Skeletal muscle satellite cell (primary cell): ENCODE measurements around the gene PRRX2.

Experiments used
- H3K27me3 ChIP-seq: 2 replicates; pipeline ENCODE4 v1.7.0; 2013; ENCODE audit warnings: low read length; ENCODE audit not compliant: control insufficient read depth, insufficient read depth
- H3K36me3 ChIP-seq: 2 replicates; pipeline ENCODE4 v1.7.0; 2013; ENCODE audit warnings: mild to moderate bottlenecking, control low read depth, low read length; ENCODE audit not compliant: insufficient read depth
- H3K4me1 ChIP-seq: 2 replicates; pipeline ENCODE4 v1.7.0; 2013; ENCODE audit warnings: low read length; ENCODE audit not compliant: control insufficient read depth, insufficient read depth
- H3K4me2 ChIP-seq: 2 replicates; pipeline ENCODE4 v1.7.0; 2013; ENCODE audit warnings: mild to moderate bottlenecking, low read length
- H3K4me3 ChIP-seq: 2 replicates; pipeline ENCODE4 v1.7.0; 2013; ENCODE audit warnings: low read length
- H3K9ac ChIP-seq: 2 replicates; pipeline ENCODE4 v1.7.0; 2013; ENCODE audit warnings: mild to moderate bottlenecking, low read depth, low read length, moderate library complexity
- H3K9me3 ChIP-seq: replicated peaks from 2 replicates; pipeline ENCODE4 v1.7.0; 2013; ENCODE audit warnings: mild to moderate bottlenecking, control low read depth, low read length

Gene PRRX2

DNA sequence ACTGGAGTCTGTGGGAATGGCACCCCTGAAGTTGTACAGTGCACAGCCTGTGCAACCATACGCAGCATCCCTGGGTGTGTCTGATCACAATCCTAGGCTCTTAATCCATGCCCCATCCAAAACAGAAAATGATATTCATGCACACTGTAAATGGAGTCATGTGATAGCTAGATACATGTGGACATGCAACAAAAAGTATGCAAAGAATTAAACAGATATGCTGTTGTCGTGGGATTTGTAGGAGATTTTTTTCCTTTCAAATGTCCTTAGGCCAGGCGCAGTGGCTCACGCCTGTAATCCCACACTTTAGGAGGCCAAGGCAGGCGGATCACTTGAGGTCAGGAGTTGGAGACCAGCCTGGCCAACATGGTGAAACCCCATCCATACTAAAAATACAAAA lies 36.1 kb downstream of the PRRX2 start:
- H3K9me3 ChIP-seq, result no peaks in the 10 kb centered on the region
- H3K4me2 ChIP-seq, result no peak overlapping the region
- no peaks in the 10 kb centered on the region for H3K36me3 ChIP-seq
- peaks cover 42% of the 10 kb centered on the region for H3K4me1 ChIP-seq
- H3K27me3 ChIP-seq, result peaks cover 24% of the 10 kb centered on the region
- H3K9ac ChIP-seq, result no peak overlapping the region
- H3K4me3 ChIP-seq, result no peak overlapping the region

DNA sequence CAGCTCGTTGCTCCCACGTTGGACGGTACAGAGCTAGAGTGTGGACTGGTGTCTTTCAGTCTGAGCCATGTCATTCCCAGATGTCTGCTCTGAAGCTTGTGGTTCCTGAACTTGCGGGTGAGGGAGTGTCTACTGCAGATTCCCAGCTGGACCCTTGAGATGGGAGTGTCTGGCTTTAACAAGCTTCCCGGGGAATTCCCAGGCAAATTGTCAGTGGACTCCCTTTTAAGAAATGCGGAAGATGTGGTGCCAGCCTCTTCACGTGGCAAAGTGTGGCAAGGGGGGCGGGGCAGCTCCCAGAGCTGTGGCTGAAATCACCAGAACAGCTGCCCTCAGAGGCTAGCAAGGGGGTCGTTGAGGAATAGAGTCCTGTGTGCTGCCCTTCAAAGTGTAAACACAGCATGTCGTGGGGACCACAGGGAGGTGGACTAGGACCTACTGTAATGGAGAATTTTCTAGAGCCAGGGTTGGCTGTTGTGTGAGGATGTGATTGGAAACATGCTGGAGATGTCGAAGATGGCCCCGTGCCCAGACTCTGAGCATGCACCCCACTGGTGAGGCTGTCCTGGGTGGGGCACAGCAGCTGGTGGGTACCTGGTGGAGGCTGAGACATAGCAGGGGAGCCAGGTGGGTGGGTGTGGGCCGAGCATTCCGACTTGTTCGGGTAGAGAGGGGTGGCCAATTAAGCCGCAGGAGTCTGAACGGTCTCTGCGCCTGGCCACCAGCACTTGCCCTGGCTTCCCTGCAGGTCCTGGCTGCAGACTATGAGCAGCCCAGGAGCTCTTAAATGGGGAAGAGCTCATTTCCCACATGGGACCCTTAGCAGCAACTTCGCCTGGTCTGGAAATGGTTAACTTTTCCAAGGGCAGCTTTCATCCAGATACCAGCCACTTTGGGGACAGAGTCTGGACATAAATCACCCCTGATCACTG lies 37.4 kb downstream of the PRRX2 start:
- Histone ChIP-seq H3K4me2 (peak overlapping the region; percentile 22), H3K9ac (no peak overlapping the region), H3K9me3 (no peaks in the 10 kb centered on the region), H3K4me3 (no peak overlapping the region), H3K4me1 (peaks cover 29% of the 10 kb centered on the region), H3K36me3 (no peaks in the 10 kb centered on the region), H3K27me3 (peaks cover 24% of the 10 kb centered on the region)

DNA sequence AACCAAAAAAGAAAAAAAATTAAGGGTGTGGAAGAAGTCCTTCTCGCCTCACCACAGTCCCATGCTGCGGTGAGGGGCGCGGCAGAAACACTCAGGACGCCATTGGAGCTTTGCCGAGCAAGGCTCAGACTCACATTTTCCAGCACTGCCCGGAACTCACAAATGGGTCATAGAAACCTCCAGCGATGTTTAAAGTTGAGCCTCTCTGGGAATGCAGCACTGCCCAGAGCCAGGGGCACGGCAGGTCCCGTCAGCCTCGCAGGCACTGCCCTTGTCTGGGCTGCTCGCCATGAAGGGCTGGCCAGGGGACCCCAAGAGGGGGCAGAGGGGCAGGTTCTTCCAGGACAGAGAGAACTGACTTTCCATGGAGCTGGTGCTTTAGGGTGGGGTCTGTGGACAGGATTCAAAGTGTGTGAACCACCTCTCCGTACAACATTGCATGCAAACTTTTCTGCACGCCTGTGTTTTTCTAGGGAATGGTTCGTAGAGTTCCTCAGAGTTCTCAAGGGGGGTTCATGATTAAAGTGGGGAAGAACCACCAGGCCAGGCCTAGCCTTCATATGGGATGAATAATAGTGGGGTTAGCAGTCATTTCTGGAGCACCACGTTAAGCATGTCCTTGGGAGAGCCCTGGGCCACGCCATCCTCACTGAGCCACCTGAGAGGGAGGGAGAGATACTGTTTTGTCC lies 38.4 kb downstream of the PRRX2 start:
- H3K4me1 ChIP-seq, result peaks cover 20% of the 10 kb centered on the region
- no peak overlapping the region for H3K4me2 ChIP-seq
- peaks cover 21% of the 10 kb centered on the region for H3K27me3 ChIP-seq
- no peak overlapping the region for H3K9ac ChIP-seq
- no peak overlapping the region for H3K4me3 ChIP-seq
- H3K9me3 ChIP-seq, result no peaks in the 10 kb centered on the region
- H3K36me3 ChIP-seq, result no peaks in the 10 kb centered on the region

DNA sequence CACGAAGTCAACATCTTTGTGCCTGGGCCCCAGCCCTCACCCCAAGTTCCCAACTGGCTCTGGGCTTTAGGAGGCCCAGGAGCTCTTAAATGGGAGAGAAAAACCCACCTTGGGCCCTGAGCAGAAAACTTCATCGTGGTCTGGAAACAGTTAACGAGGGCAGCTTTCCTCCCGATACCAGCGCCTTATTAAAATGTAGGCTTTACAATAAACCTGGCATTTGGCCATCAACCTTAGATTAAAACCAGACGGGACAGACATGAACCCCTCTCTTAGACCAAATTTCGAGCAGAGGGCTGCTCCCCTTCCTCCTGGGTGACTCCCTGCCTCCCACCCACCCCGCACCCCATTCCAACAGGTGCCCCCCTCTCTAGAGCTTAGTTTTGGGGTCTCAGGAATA lies 39.4 kb downstream of the PRRX2 start:
- Histone ChIP-seq H3K27me3 (peaks cover 20% of the 10 kb centered on the region), H3K4me2 (no peak overlapping the region), H3K9me3 (no peaks in the 10 kb centered on the region), H3K9ac (no peak overlapping the region), H3K36me3 (no peaks in the 10 kb centered on the region), H3K4me1 (peaks cover 18% of the 10 kb centered on the region), H3K4me3 (no peak overlapping the region)

DNA sequence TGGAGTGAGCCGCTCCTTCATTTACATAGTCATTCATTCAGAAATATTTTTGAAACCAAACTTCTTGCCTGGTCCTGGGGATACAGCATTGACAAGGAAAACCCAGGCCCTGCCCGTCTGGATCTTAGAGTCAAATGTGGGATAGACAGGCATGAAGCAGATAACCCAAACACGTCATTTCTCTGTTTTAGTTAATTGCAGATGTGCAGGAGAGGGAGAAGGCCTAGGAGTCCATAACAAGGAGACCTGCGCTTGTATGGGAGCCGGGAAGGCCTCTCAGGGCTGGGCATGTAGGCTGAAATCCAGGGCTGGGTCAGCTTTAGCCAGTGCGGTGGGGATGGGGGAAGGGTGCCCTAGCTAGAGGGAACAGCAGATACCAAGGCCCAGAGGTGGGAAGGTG lies 43.3 kb downstream of the PRRX2 start:
- peaks cover 21% of the 10 kb centered on the region for H3K4me1 ChIP-seq
- H3K4me2 ChIP-seq, result no peak overlapping the region
- H3K36me3 ChIP-seq, result no peaks in the 10 kb centered on the region
- no peak overlapping the region for H3K9ac ChIP-seq
- peaks cover 12% of the 10 kb centered on the region for H3K27me3 ChIP-seq
- no peaks in the 10 kb centered on the region for H3K9me3 ChIP-seq
- no peak overlapping the region for H3K4me3 ChIP-seq

DNA sequence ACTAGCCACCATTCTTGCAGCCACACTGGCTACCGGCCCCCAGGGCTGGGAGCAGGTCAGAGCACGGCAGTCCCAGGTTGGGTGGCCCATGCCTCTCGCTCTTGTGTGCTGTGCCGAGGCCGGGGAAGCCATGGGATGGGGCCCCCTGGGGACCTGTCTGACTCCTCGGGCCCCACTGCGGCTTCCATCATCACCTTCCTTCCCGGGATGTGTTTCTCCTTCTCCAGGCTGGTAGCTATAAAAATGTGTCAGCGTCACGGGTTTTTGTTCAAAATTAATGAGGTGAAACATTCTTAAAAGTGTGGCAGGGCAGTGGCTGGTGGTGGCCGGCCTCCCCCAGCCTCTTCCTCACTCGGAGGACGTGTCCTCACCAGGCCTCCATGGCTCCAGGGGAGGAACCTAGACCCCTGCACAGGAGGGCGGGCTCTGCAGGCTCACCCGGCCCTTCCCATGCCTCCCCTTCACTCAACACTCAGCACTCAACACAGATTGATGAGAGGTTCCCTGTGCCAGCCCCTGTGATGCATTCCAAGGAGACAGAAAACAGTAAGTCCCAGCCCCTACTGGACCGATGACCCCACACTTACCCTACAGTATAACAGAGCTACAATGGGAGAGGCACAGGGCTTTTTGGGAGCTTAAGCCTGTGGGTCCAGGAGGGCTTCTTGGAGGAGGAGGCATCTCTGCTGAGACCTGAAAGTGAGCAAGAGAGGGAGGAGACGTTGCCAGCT lies 44.2 kb downstream of the PRRX2 start:
- Histone ChIP-seq H3K27me3 (peaks cover 5% of the 10 kb centered on the region), H3K4me2 (no peak overlapping the region), H3K4me1 (peaks cover 26% of the 10 kb centered on the region), H3K9me3 (no peaks in the 10 kb centered on the region), H3K9ac (no peak overlapping the region), H3K36me3 (no peaks in the 10 kb centered on the region), H3K4me3 (no peak overlapping the region)

DNA sequence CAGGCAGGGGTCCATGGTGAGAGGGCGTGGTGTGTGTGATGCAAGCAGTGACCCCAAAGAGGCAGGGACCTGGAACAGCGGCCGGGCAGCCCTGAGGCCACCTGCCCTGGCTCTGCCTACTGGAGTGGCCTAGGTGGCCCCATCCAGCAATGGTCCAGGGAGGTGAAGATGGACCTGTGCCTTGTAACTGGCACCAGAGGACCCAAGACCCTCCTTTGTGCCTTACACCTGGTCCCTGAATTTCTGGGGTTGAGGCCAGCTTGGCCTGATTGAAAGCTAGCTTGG lies 44.7 kb downstream of the PRRX2 start:
- Histone ChIP-seq H3K36me3 (no peaks in the 10 kb centered on the region), H3K27me3 (peaks cover 6% of the 10 kb centered on the region), H3K4me3 (no peak overlapping the region), H3K4me2 (no peak overlapping the region), H3K9me3 (no peaks in the 10 kb centered on the region), H3K4me1 (peaks cover 30% of the 10 kb centered on the region), H3K9ac (no peak overlapping the region)

DNA sequence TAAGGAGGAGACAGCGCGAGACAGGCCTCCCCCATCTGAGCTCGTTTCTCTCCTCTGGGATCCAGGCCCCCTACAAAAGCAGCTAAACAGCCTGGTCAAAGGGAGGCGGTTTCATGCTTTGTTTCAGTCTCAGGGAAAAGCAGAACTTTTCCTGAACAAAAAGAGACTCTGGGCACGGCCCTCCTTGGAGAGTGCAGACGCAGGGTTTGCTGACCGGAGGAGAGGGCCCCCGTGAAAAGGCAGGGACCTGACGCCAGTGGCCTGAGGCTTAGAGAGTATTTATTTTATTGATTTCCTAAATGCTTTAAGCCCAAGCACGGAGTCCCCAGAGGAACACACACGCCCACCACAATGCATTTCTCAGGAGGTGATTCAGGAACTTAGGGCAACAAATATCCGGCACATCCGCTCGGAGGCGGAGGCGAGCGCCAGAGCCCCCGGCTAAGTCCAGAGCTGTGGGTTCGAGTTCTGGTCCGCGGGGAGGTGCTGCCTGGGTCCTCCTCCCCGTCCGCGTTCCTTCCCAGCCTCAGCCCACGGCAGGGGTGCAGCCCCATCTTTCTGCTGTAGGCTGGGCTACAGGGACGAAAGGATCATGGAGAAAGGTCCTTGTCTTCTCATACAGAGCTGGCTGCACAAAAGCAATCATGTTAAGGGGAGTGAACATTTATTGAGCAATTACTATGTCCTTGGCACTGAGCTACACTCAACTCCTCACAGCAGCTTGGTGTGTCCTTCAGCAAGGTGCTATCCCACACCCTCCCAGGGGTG lies 47.4 kb downstream of the PRRX2 start:
- Histone ChIP-seq H3K9ac (peak overlapping the region; percentile 49), H3K4me3 (no peak overlapping the region), H3K4me2 (peak overlapping the region; percentile 29), H3K9me3 (no peaks in the 10 kb centered on the region), H3K36me3 (no peaks in the 10 kb centered on the region), H3K4me1 (peaks cover 30% of the 10 kb centered on the region), H3K27me3 (peaks cover 10% of the 10 kb centered on the region)

DNA sequence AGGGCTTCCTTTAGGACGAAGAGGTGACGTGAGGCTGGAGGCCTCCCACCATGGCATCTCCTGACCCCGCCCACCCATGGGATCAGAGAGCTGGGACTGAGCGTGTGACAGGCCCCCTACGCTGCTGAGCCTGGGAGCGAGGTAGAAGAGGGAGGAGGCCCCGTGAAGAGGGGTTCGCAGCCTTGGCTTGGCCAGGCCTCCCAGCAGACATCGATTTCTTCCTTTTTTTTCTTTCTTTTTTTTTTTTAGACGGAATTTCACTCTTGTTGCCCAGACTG lies 47.9 kb downstream of the PRRX2 start:
- Histone ChIP-seq H3K4me3 (no peak overlapping the region), H3K4me2 (no peak overlapping the region), H3K27me3 (peaks cover 13% of the 10 kb centered on the region), H3K4me1 (peaks cover 30% of the 10 kb centered on the region), H3K36me3 (no peaks in the 10 kb centered on the region), H3K9ac (no peak overlapping the region), H3K9me3 (no peaks in the 10 kb centered on the region)

DNA sequence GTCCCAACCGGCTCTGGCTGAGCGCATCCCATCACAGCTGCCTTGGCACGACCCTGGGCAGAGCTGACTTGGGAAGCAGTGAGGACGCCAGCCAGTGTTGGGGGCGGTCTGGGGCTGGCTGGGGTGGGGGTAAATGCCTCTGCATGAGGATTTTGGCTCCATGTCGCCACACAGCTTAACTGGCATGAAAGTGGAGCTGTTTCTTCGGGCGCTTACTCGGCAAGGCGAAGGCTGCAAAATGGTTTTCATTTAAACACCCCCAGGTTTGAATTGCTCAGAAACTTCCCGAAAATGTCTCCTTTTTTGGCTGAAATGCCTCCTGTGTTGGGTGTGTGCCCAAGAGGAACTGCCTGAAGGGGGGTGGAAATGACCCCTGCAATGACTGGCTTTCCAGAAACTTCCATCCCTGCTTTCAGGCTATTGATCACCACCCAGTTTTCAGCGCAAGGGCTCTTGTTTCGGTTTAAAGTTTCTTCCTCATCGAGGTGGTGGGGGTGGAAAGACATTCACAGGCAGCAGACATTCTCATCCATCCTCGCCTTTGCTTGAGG lies 49.1 kb downstream of the PRRX2 start:
- no peaks in the 10 kb centered on the region for H3K36me3 ChIP-seq
- peak overlapping the region; percentile 64 for H3K4me3 ChIP-seq
- H3K4me2 ChIP-seq, result peak overlapping the region; percentile 80
- peaks cover 30% of the 10 kb centered on the region for H3K4me1 ChIP-seq
- no peak overlapping the region for H3K9ac ChIP-seq
- no peaks in the 10 kb centered on the region for H3K9me3 ChIP-seq
- H3K27me3 ChIP-seq, result peaks cover 23% of the 10 kb centered on the region

DNA sequence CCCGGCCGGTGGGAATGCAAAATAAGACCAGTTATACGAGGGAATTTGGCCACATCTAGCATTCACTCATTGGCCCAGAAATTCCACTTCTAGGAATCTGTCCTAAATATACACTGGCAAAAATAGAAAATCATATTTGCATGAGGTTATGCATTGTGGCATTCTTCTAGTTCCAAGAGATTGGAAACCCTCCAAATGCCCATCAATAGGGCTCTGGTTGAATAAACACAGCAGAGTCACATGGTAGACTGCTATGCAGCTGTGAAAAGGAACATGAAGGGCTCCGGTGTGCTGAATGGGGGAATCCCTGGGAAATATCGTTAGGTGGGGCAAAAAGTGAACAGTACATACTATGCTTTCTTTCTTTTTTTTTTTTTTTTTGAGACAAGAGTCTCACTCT lies 50.6 kb downstream of the PRRX2 start:
- H3K27me3 ChIP-seq, result peaks cover 23% of the 10 kb centered on the region
- no peak overlapping the region for H3K9ac ChIP-seq
- H3K4me1 ChIP-seq, result peaks cover 30% of the 10 kb centered on the region
- H3K4me3 ChIP-seq, result no peak overlapping the region
- H3K9me3 ChIP-seq, result no peaks in the 10 kb centered on the region
- no peak overlapping the region for H3K4me2 ChIP-seq
- no peaks in the 10 kb centered on the region for H3K36me3 ChIP-seq
